OCI-LY3 (cell line): ENCODE data around the gene EIPR1.

Source experiments
- H2AFZ ChIP-seq: fragments of 200-600, 300-600 bp; shearing (Covaris generic); 2 replicates; pipeline ENCODE4 v1.6.0; 2014; ENCODE audit warnings: antibody characterized with exemption, low read depth, low read length
- H3K27ac ChIP-seq: fragments of 200-600, 300-600 bp; sonication (generic); 2 replicates; pipeline ENCODE4 v1.5.1; 2014; ENCODE audit warnings: mild to moderate bottlenecking, low read length, moderate library complexity, mixed read lengths
- H3K27me3 ChIP-seq: fragments of 200-600, 300-600 bp; sonication (generic); 2 replicates; pipeline ENCODE4 v1.6.1; 2014; ENCODE audit warnings: low read depth, low read length, mixed read lengths
- H3K36me3 ChIP-seq: fragments of 200-600, 300-600 bp; sonication (generic); replicated peaks from 2 replicates; pipeline ENCODE3; 2014; ENCODE audit warnings: low read depth, low read length, mixed read lengths
- H3K4me1 ChIP-seq: fragments of 300-600, 200-600 bp; sonication (generic); 2 replicates; pipeline ENCODE4 v1.6.1; 2014; ENCODE audit warnings: low read length, mixed read lengths
- H3K4me2 ChIP-seq: fragments of 200-600, 300-600 bp; sonication (generic); 2 replicates; pipeline ENCODE4 v1.6.1; 2014; ENCODE audit warnings: low read length, mixed read lengths
- H3K4me3 ChIP-seq: fragments of 300-600, 200-600 bp; sonication (generic); 2 replicates; pipeline ENCODE4 v1.5.1; 2014; ENCODE audit warnings: antibody characterized with exemption, mild to moderate bottlenecking, low read length, moderate library complexity
- H3K79me2 ChIP-seq: fragments of 300-600, 200-600 bp; shearing (Covaris generic); 2 replicates; pipeline ENCODE4 v1.6.1; 2014; ENCODE audit warnings: mild to moderate bottlenecking, low read length, mixed read lengths
- H3K9ac ChIP-seq: fragments of 300-600, 200-600 bp; shearing (Covaris generic); 2 replicates; pipeline ENCODE4 v1.6.0; 2014; ENCODE audit warnings: mild to moderate bottlenecking, low read length, moderate library complexity
- H3K9me3 ChIP-seq: fragments of 200-600, 300-600 bp; shearing (Covaris generic); 2 replicates; pipeline ENCODE4 v1.6.1; 2014; ENCODE audit warnings: low read length, mixed read lengths; ENCODE audit not compliant: insufficient read depth
- H4K20me1 ChIP-seq: fragments of 200-600, 300-600 bp; sonication (generic); 2 replicates; pipeline ENCODE4 v1.6.1; 2016; ENCODE audit warnings: low read length, mixed read lengths; ENCODE audit not compliant: insufficient read depth
- EZH2phosphoT487 ChIP-seq: fragments of 200-600 bp; shearing (Covaris generic); IDR thresholded peaks from 2 replicates; pipeline ENCODE4 v1.6.1; 2018; ENCODE audit warnings: antibody characterized with exemption, mixed run types, low read depth
- TF ChIP-seq, protein P1 (sequence below): fragments of 200-600, 300-600 bp; sonication (generic); IDR thresholded peaks from 2 replicates; pipeline ENCODE4 v1.5.1; 2014; ENCODE audit warnings: antibody characterized with exemption, low read length, low read depth

The EIPR1 gene

DNA sequence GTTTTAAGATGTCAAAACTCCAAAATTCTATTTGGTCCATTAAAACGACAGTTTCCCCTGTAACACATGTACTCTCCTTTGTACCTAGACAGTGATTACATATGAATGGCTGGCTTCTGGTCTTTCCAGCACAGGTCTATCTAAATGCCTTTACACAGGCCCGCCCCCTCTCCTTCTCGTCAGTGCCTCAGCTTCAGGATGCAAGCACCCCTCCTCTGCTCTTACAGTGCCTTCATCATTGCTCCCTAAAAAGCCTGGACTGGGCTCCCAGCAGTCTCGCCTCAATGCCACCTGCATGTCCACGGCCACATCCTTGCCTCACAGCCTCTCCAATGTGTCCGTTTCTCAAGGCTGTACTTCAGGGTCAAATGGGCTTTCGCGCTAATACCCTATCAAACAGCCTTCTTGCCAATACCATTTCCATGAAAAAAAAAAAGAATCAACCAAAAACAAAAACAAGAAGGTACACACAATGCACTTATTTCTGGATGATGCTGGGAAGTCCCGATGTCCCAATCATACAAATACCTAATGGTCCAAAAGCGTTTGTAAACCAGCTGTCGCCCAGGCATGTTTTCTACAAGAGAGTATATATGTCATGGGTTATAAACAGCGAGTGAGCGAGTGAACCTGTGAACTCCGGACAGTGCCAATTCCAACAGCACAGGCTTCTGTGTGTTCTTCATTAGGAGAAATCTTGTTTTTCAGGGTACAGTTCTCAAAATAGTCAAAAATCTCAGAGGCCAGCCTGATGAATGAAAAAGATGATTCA lies 77.2 kb downstream of the EIPR1 start:
- H3K36me3 ChIP-seq = peaks cover 4% of the 10 kb centered on the region
- no peaks in the 10 kb centered on the region for H4K20me1 ChIP-seq
- no peak overlapping the region for H3K4me2 ChIP-seq
- no peak overlapping the region for H2AFZ ChIP-seq
- H3K27ac ChIP-seq = no peak overlapping the region
- no peaks in the 10 kb centered on the region for H3K9me3 ChIP-seq
- no peak overlapping the region for H3K4me3 ChIP-seq
- peaks cover 6% of the 10 kb centered on the region; the same call in 1 of the 2 replicates for H3K4me1 ChIP-seq
- H3K27me3 ChIP-seq = no peaks in the 10 kb centered on the region
- no peak overlapping the region for H3K9ac ChIP-seq
- TF ChIP-seq, protein P1, sequence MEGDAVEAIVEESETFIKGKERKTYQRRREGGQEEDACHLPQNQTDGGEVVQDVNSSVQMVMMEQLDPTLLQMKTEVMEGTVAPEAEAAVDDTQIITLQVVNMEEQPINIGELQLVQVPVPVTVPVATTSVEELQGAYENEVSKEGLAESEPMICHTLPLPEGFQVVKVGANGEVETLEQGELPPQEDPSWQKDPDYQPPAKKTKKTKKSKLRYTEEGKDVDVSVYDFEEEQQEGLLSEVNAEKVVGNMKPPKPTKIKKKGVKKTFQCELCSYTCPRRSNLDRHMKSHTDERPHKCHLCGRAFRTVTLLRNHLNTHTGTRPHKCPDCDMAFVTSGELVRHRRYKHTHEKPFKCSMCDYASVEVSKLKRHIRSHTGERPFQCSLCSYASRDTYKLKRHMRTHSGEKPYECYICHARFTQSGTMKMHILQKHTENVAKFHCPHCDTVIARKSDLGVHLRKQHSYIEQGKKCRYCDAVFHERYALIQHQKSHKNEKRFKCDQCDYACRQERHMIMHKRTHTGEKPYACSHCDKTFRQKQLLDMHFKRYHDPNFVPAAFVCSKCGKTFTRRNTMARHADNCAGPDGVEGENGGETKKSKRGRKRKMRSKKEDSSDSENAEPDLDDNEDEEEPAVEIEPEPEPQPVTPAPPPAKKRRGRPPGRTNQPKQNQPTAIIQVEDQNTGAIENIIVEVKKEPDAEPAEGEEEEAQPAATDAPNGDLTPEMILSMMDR = no peak
- no peak for TF ChIP-seq EZH2phosphoT487
- H3K79me2 ChIP-seq = peaks cover 2% of the 10 kb centered on the region; the same call in 1 of the 2 replicates

DNA sequence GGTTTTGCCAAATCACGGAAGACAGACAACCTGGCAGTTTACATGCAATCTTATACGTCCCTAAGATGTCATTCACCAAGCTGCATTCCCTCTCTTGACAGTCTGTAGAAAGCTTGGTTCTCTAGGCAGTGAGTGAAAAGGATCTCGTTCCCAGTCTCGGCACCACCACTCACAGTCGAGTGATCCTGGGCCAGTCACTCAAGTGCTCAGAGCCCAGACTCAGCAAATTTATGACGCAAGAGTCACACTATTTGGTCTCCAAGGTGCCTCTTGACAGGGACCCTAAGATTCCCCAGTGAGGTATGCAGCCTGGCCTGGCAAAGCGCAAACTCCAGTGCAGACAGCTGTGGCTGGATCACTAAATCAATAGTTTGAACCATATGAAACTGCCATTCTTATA lies 77.9 kb downstream of the EIPR1 start:
- Histone ChIP-seq H3K9me3 (no peaks in the 10 kb centered on the region), H3K27me3 (no peaks in the 10 kb centered on the region), H3K4me3 (no peak overlapping the region), H3K4me1 (peaks cover 6% of the 10 kb centered on the region; the same call in 1 of the 2 replicates), H3K79me2 (peaks cover 2% of the 10 kb centered on the region; the same call in 1 of the 2 replicates), H3K9ac (no peak overlapping the region), H2AFZ (no peak overlapping the region), H3K27ac (no peak overlapping the region), H3K36me3 (peaks cover 4% of the 10 kb centered on the region), H4K20me1 (no peaks in the 10 kb centered on the region; the same call in 1 of the 2 replicates), H3K4me2 (no peak overlapping the region)
- no peak for TF ChIP-seq EZH2phosphoT487
- TF ChIP-seq, protein P1 = no peak

DNA sequence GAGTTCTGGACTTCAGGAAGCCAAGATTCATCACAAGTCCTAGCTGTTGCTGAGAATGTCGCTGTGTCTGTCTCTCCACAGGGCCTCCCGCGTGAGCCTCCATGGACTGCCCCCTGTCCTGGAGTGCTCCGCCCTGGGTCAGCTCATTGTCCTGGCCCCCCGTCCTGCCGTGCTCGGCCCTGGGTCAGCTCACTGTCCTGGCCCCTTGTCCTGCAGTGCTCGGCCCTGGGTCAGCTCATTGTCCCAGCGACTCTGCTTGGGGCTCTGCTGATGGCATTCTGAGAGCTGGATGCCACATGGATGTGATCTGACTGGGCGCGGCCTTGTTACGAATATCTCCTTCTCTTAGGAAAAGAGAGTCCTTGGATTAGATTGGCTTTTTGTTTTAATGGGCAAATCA lies 78.5 kb downstream of the EIPR1 start:
- Histone ChIP-seq H2AFZ (no peak overlapping the region), H3K9ac (no peak overlapping the region), H3K27ac (no peak overlapping the region), H4K20me1 (no peaks in the 10 kb centered on the region; the same call in 1 of the 2 replicates), H3K4me1 (peaks cover 6% of the 10 kb centered on the region; the same call in 1 of the 2 replicates), H3K36me3 (peaks cover 4% of the 10 kb centered on the region), H3K27me3 (no peaks in the 10 kb centered on the region), H3K4me3 (no peak overlapping the region), H3K79me2 (peaks cover 2% of the 10 kb centered on the region; the same call in 1 of the 2 replicates), H3K9me3 (no peaks in the 10 kb centered on the region), H3K4me2 (no peak overlapping the region)
- TF ChIP-seq, protein P1 = no peak
- TF ChIP-seq EZH2phosphoT487 = no peak

- no peaks in the 10 kb centered on the region; the same call in 1 of the 2 replicates for H4K20me1 ChIP-seq
- no peak overlapping the region for H3K27ac ChIP-seq
- H3K27me3 ChIP-seq = no peaks in the 10 kb centered on the region
- no peak overlapping the region for H3K4me2 ChIP-seq
- peaks cover under 1% of the 10 kb centered on the region; the same call in 1 of the 2 replicates for H3K4me1 ChIP-seq
- no peaks in the 10 kb centered on the region for H3K9me3 ChIP-seq
- H3K9ac ChIP-seq = no peak overlapping the region
- no peak overlapping the region for H3K4me3 ChIP-seq
- no peak overlapping the region for H2AFZ ChIP-seq
- TF ChIP-seq, protein P1 = no peak
- no peak for TF ChIP-seq EZH2phosphoT487
- H3K36me3 ChIP-seq = peaks cover 4% of the 10 kb centered on the region
- peaks cover under 1% of the 10 kb centered on the region; the same call in 1 of the 2 replicates for H3K79me2 ChIP-seq
Measured at GRCh38 chr2:3298191-3298590, 79.4 kb downstream of the EIPR1 start.
